GM12878 (cell line): Measurements from ENCODE around the gene PPP2R2B. TPM values are rescaled to one million over a fixed set of nuclear protein-coding genes. Genes with fewer than 3 reads are reported as not detected.

Source experiments
- ATAC-seq: fragments of 200-7000 bp; cut with Tn5 transposase; 3 replicates; pipeline ENCODE4 v1.9.1; 2020; ENCODE audit warnings: mild to moderate bottlenecking, moderate library complexity
- BruUV-seq: library from RNA; stranded (reverse); fragments of 400-500 nt; replicated peaks from 2 replicates; lab custom pipeline; 2021; lab: Mats Ljungman, UMichigan
- CTCF ChIA-PET: fragments of 300-600 bp; sonication (Branson Sonifier 250); formaldehyde crosslinking; extraction: SDS; loops from one replicate; lab custom pipeline; 2021; ENCODE audit warnings: inconsistent platforms; lab: Yijun Ruan, JAX
- POLR2A ChIA-PET: fragments of 350-600 bp; formaldehyde crosslinking; extraction: SDS; loops from one replicate; lab custom pipeline; 2021; ENCODE audit warnings: inconsistent platforms; lab: Charles Lee
- RAD21 ChIA-PET: fragments of 300-600 bp; sonication (Branson Sonifier 250); formaldehyde crosslinking; loops from one replicate; lab custom pipeline; 2023; ENCODE audit warnings: antibody characterized with exemption; ENCODE audit not compliant: unreplicated experiment; lab: Charles Lee
- SMC1A ChIA-PET: fragments of 300-600 bp; sonication (Branson Sonifier 250); formaldehyde crosslinking; loops from one replicate; lab custom pipeline; 2023; ENCODE audit not compliant: unreplicated experiment, uncharacterized antibody; lab: Charles Lee
- DNase-seq: peaks from one replicate; pipeline ENCODE4 v3.0.0-alpha.2; 2011; ENCODE audit warnings: low read depth, low spot score
- FAIRE-seq: peaks from 3 replicates; lab custom pipeline; 2011; peaks lifted over from hg19 to GRCh38; lab: Jason Lieb, UNC
- H2AFZ ChIP-seq: 2 replicates; pipeline ENCODE4 v1.6.0; 2011; ENCODE audit warnings: low read depth, low read length, control low read depth; ENCODE audit not compliant: control insufficient read depth
- H3K27ac ChIP-seq: 2 replicates; pipeline ENCODE4 v1.5.1; 2011; ENCODE audit warnings: control low read depth; ENCODE audit not compliant: control insufficient read depth, insufficient read depth
- H3K27me3 ChIP-seq, 2 experiments: replicated peaks in 1 of 2; 2 replicates each; pipeline versions ENCODE4 v1.6.0 to v1.6.1; 2011; ENCODE audit warnings: low read length in 1 of 2; ENCODE audit not compliant: control insufficient read depth in 2 of 2, insufficient read depth in 2 of 2
- H3K36me3 ChIP-seq, 2 experiments: 2 replicates each; pipeline ENCODE4 v1.5.1; 2011; ENCODE audit warnings: low read length in 1 of 2; ENCODE audit not compliant: control insufficient read depth in 2 of 2, insufficient read depth in 2 of 2
- H3K4me1 ChIP-seq: 2 replicates; pipeline ENCODE4 v1.6.1; 2011; ENCODE audit warnings: mild to moderate bottlenecking, low read length, moderate library complexity, mixed read lengths; ENCODE audit not compliant: control insufficient read depth, insufficient read depth
- H3K4me2 ChIP-seq: 2 replicates; pipeline ENCODE4 v1.6.0; 2011; ENCODE audit warnings: control low read depth; ENCODE audit not compliant: control insufficient read depth, insufficient read depth
- H3K4me3 ChIP-seq: fragments of 200-600 bp; sonication (generic); 2 replicates; pipeline ENCODE4 v1.5.1; 2016
- H3K79me2 ChIP-seq: 2 replicates; pipeline ENCODE4 v1.6.0; 2011; ENCODE audit warnings: low read length; ENCODE audit not compliant: control insufficient read depth, insufficient read depth
- H3K9ac ChIP-seq: 2 replicates; pipeline ENCODE4 v1.8.0; 2011; ENCODE audit warnings: low read length, control low read depth, mixed read lengths; ENCODE audit not compliant: control insufficient read depth, insufficient read depth
- H3K9me3 ChIP-seq: replicated peaks from 3 replicates; pipeline ENCODE4 v1.5.1; 2011; ENCODE audit warnings: mild to moderate bottlenecking, low read length; ENCODE audit not compliant: control insufficient read depth, insufficient read depth
- H4K20me1 ChIP-seq: 2 replicates; pipeline ENCODE4 v1.6.0; 2011; ENCODE audit not compliant: control insufficient read depth, insufficient read depth
- CREB1 ChIP-seq: IDR thresholded peaks from 2 replicates; pipeline ENCODE4 v1.6.1; 2012; ENCODE audit warnings: low read depth, mild to moderate bottlenecking, inconsistent platforms
- EZH2 ChIP-seq: IDR thresholded peaks from 2 replicates; pipeline ENCODE4 v1.6.1; 2012; ENCODE audit warnings: low read depth, mild to moderate bottlenecking, control low read depth, inconsistent platforms, low read length, borderline replicate concordance; ENCODE audit not compliant: control insufficient read depth
- HDGF ChIP-seq: fragments of 450-650 bp; IDR thresholded peaks from 2 replicates; pipeline ENCODE4 v1.6.1; 2016; ENCODE audit warnings: antibody characterized with exemption
- MAX ChIP-seq: IDR thresholded peaks from 2 replicates; pipeline ENCODE4 v1.6.1; 2012; ENCODE audit warnings: low read depth, low read length, improper control_type of control experiment
- MYC ChIP-seq: IDR thresholded peaks from 2 replicates; pipeline ENCODE4 v1.6.1; 2011; ENCODE audit warnings: mild to moderate bottlenecking, low read length, moderate library complexity, inconsistent platforms; ENCODE audit not compliant: insufficient read depth, insufficient replicate concordance, insufficient read length, severe bottlenecking
- RAD21 ChIP-seq: IDR thresholded peaks from 2 replicates; pipeline ENCODE4 v1.6.1; 2011; ENCODE audit warnings: mild to moderate bottlenecking, low read depth, low read length, moderate library complexity; ENCODE audit not compliant: insufficient read depth
- SMAD1 ChIP-seq: fragments of 450-650 bp; IDR thresholded peaks from 2 replicates; pipeline ENCODE4 v1.6.1; 2018; ENCODE audit warnings: mild to moderate bottlenecking, low read depth; ENCODE audit not compliant: partially characterized antibody
- STAT1 ChIP-seq: fragments of 450-650 bp; conservative IDR thresholded peaks from 2 replicates; pipeline ENCODE4 v1.6.1; 2014; ENCODE audit warnings: antibody characterized with exemption, mild to moderate bottlenecking
- YBX1 ChIP-seq: fragments of 450-650 bp; IDR thresholded peaks from 2 replicates; pipeline ENCODE4 v1.6.1; 2016; ENCODE audit warnings: antibody characterized with exemption
- ZNF384 ChIP-seq: IDR thresholded peaks from 2 replicates; pipeline ENCODE4 v1.6.1; 2012; ENCODE audit warnings: low read depth, mild to moderate bottlenecking, low read length, improper control_type of control experiment, borderline replicate concordance
- ZNF687 ChIP-seq: fragments of 450-650 bp; IDR thresholded peaks from 2 replicates; pipeline ENCODE4 v1.6.1; 2017; ENCODE audit warnings: mild to moderate bottlenecking, moderate library complexity
- WGBS: methylation state at CpG from one replicate; pipeline ENCODE4 v1.1.6; 2016; ENCODE audit warnings: low lambda C conversion rate; ENCODE audit not compliant: insufficient replicate concordance, insufficient coverage; ENCODE audit errors: missing lambda C conversion rate; 5-methylcytosine and 5-hydroxymethylcytosine counted together
- in situ Hi-C: fragments of 300-500 bp; cut with MboI; formaldehyde crosslinking; loops from 9 replicates; pipeline ENCODE4 v1.14.3; 2018; ENCODE audit warnings: mixed read lengths
- intact Hi-C: fragments of 100-400 bp; cut with micrococcal nuclease; formaldehyde crosslinking; loops from one replicate; pipeline ENCODE4 v1.14.2; 2022; ENCODE audit not compliant: unreplicated experiment
- polyA plus RNA-seq, 11 experiments: library from polyadenylated mRNA; depleted of rRNA in 4 of 11; unstranded in 6 of 11; stranded (reverse) in 5 of 11; fragments of >200 nt; fragmentation: Nextera tagmentation in 4 of 11; fragmentation: Illumina TruSeq in 1 of 11; extraction: Ambion mirVana in 4 of 11; extraction: Trizol in 1 of 11; gene quantifications; 1 replicate in 1 of 11; 2 replicates in 10 of 11; pipeline versions ENCODE4 v1.2.1 to v1.2.3, GENCODE V29; 2011 to 2016; ENCODE audit warnings: inconsistent platforms in 2 of 11, missing spikeins in 2 of 11, low read depth in 1 of 11
- total RNA-seq, 4 experiments: library from RNA; depleted of rRNA in 3 of 4; stranded (reverse); fragments of >200 nt in 3 of 4; fragmentation: Illumina TruSeq in 1 of 4; extraction: Trizol in 1 of 4; gene quantifications; 2 replicates each; pipeline versions ENCODE4 v1.2.1 to v1.2.3, GENCODE V29; 2013 to 2021

The PPP2R2B gene
- total and polyA plus RNA-seq, 10 of the 15 experiments (the other 5 are each of a cell fraction or from before 2014, with no cell fraction given), result not detected

GRCh38 chr5:146584750-146585149 is 293.8 kb downstream of the PPP2R2B start:
- no peak overlapping the region for H3K27ac ChIP-seq
- BruUV-seq, result no TSS peak
- in situ Hi-C loops, result no loop called here

More at GRCh38 chr5:146584750-146585149, 293.8 kb downstream of the PPP2R2B start:
- no peak overlapping the region for H3K4me3 ChIP-seq
- TF ChIP-seq RAD21 (no peak), STAT1 (no peak), HDGF (no peak), YBX1 (no peak), ZNF384 (no peak), EZH2 (no peak), MAX (no peak), MYC (no peak), ZNF687 (no peak), SMAD1 (no peak), CREB1 (no peak)
- TF ChIP-seq, all 136 proteins: peak for 0
- 7% methylated on average over 2 of the region's 2 CpGs for WGBS
- Histone ChIP-seq H3K36me3 (no peaks in the 10 kb centered on the region), H2AFZ (no peak overlapping the region), H3K9me3 (no peaks in the 10 kb centered on the region), H3K27me3 (peaks cover 0 to 3% of the 10 kb centered on the region in 2 experiments; a peak in 1 of 4 replicates), H3K4me1 (no peaks in the 10 kb centered on the region), H3K9ac (no peak overlapping the region), H3K4me2 (no peak overlapping the region), H4K20me1 (peaks cover 3% of the 10 kb centered on the region; the same call in 1 of the 2 replicates), H3K79me2 (no peaks in the 10 kb centered on the region)
- ChIA-PET POLR2A (no interaction called here), RAD21 (no interaction called here), CTCF (no interaction called here), SMC1A (no interaction called here)
- FAIRE-seq (no peak), DNase-seq (no peak), ATAC-seq (no peak)
- intact Hi-C loops, result no loop called here
